ENCODE results near the gene PPARG.

Gene PPARG

GRCh38 chr3:12317914-12318313, 29.0 kb downstream of the PPARG start:
- H3K27me3 ChIP-seq (ENCODE audit: control insufficient read depth, insufficient read depth, low read length): no peaks in the 10 kb centered on the region
- H3K9me3 ChIP-seq (ENCODE audit: control insufficient read depth, insufficient read depth, low read length): no peaks in the 10 kb centered on the region
- H3K9ac ChIP-seq (ENCODE audit: low read depth, low read length): no peak overlapping the region
- H3K4me3 ChIP-seq (ENCODE audit: low read depth, low read length): no peak overlapping the region
- no peaks in the 10 kb centered on the region for H3K36me3 ChIP-seq (ENCODE audit: control insufficient read depth, insufficient read depth, low read length)
- no peaks in the 10 kb centered on the region for H3K4me1 ChIP-seq (ENCODE audit: control insufficient read depth, insufficient read depth, low read length)

- Histone ChIP-seq H3K4me3 (ENCODE audit: low read depth, low read length) (no peak overlapping the region), H3K4me1 (ENCODE audit: control insufficient read depth, insufficient read depth, low read length) (no peaks in the 10 kb centered on the region), H3K9me3 (ENCODE audit: control insufficient read depth, insufficient read depth, low read length) (no peaks in the 10 kb centered on the region), H3K36me3 (ENCODE audit: control insufficient read depth, insufficient read depth, low read length) (no peaks in the 10 kb centered on the region), H3K9ac (ENCODE audit: low read depth, low read length) (no peak overlapping the region), H3K27me3 (ENCODE audit: control insufficient read depth, insufficient read depth, low read length) (no peaks in the 10 kb centered on the region)
These were observed 30.1 kb downstream of the PPARG start for GRCh38 chr3:12318758-12319621.

DNA sequence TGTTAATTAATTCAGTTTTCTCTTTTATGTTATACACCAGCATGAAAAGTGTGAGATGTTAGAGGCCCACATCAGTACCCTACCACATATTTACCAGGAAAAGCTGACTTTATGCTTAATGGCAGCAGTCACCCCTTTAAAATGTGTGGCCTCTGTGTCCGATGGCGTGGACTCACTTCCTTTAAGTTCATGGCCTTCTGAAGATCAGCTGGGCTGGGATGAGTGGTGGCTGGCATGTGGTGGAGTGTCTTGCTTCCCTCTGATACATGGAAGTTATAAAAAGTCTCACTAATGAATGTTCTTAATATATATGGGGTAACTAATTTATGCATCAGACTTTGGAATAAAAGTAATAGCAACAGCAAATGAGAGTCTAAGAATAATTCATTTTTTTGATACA, 32.1 kb downstream of the PPARG start:
- Histone ChIP-seq H3K9ac (ENCODE audit: low read depth, low read length) (no peak overlapping the region), H3K36me3 (ENCODE audit: control insufficient read depth, insufficient read depth, low read length) (no peaks in the 10 kb centered on the region), H3K27me3 (ENCODE audit: control insufficient read depth, insufficient read depth, low read length) (no peaks in the 10 kb centered on the region), H3K9me3 (ENCODE audit: control insufficient read depth, insufficient read depth, low read length) (no peaks in the 10 kb centered on the region), H3K4me1 (ENCODE audit: control insufficient read depth, insufficient read depth, low read length) (no peaks in the 10 kb centered on the region), H3K4me3 (ENCODE audit: low read depth, low read length) (no peak overlapping the region)

- no peaks in the 10 kb centered on the region for H3K4me1 ChIP-seq (ENCODE audit: control insufficient read depth, insufficient read depth, low read length)
- no peaks in the 10 kb centered on the region for H3K9me3 ChIP-seq (ENCODE audit: control insufficient read depth, insufficient read depth, low read length)
- no peaks in the 10 kb centered on the region for H3K27me3 ChIP-seq (ENCODE audit: control insufficient read depth, insufficient read depth, low read length)
- H3K4me3 ChIP-seq (ENCODE audit: low read depth, low read length): no peak overlapping the region
- no peaks in the 10 kb centered on the region for H3K36me3 ChIP-seq (ENCODE audit: control insufficient read depth, insufficient read depth, low read length)
- H3K9ac ChIP-seq (ENCODE audit: low read depth, low read length): no peak overlapping the region
These were observed 34.4 kb downstream of the PPARG start for GRCh38 chr3:12323237-12323636.

DNA sequence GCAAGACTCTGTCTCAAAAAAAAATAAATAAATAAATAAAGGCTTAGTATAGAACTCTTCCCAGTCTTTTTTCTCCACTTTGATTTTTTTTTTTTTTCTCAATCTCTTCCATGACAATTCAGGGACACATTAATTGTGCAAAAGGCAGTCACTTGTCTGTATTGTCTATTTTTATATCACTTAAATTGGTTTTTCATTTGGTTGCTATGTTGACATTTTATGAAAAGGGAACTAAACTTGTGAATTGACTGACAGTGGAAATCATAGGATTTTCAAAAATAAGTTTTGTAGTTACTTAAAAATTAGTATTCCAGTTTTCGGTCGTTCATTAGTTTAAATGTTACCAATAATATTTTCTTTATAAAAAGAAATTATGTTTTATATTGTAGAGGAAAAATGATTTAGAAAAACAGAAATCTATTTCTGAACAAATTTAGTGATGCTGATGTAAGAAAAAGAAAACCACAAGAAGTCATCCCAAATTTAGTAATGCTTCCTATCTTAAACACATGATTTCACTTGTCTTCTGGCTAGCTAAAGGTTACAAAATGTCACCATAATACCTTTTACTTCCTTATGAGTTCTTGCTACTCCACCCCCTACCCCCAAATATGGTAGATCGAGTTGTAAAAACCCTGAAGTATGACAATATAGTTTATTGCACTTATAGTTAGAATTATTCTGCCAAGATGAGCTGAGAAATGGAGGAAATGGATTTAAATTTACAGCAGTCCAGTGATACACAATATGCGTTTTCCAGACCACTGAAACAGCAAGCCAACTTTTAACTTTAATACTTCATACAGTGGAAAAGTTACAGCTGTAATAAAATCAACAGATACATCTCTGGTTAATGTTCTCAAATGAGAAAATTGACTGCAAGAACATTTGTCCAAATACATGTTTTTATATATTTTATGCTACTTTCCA, 37.0 kb downstream of the PPARG start:
- H3K4me3 ChIP-seq (ENCODE audit: low read depth, low read length): no peak overlapping the region
- H3K9ac ChIP-seq (ENCODE audit: low read depth, low read length): no peak overlapping the region
- no peaks in the 10 kb centered on the region for H3K9me3 ChIP-seq (ENCODE audit: control insufficient read depth, insufficient read depth, low read length)
- H3K36me3 ChIP-seq (ENCODE audit: control insufficient read depth, insufficient read depth, low read length): no peaks in the 10 kb centered on the region
- no peaks in the 10 kb centered on the region for H3K27me3 ChIP-seq (ENCODE audit: control insufficient read depth, insufficient read depth, low read length)
- H3K4me1 ChIP-seq (ENCODE audit: control insufficient read depth, insufficient read depth, low read length): no peaks in the 10 kb centered on the region

- Histone ChIP-seq H3K4me3 (ENCODE audit: low read depth, low read length) (no peak overlapping the region), H3K9me3 (ENCODE audit: control insufficient read depth, insufficient read depth, low read length) (no peaks in the 10 kb centered on the region), H3K4me1 (ENCODE audit: control insufficient read depth, insufficient read depth, low read length) (no peaks in the 10 kb centered on the region), H3K36me3 (ENCODE audit: control insufficient read depth, insufficient read depth, low read length) (no peaks in the 10 kb centered on the region), H3K27me3 (ENCODE audit: control insufficient read depth, insufficient read depth, low read length) (no peaks in the 10 kb centered on the region), H3K9ac (ENCODE audit: low read depth, low read length) (no peak overlapping the region)
These were observed 38.2 kb downstream of the PPARG start for GRCh38 chr3:12327021-12327420.

- no peaks in the 10 kb centered on the region for H3K4me1 ChIP-seq (ENCODE audit: control insufficient read depth, insufficient read depth, low read length)
- no peak overlapping the region for H3K9ac ChIP-seq (ENCODE audit: low read depth, low read length)
- H3K36me3 ChIP-seq (ENCODE audit: control insufficient read depth, insufficient read depth, low read length): no peaks in the 10 kb centered on the region
These were observed 39.4 kb downstream of the PPARG start for GRCh38 chr3:12328132-12328836.

GRCh38 chr3:12328837-12329462, 40.1 kb downstream of the PPARG start:
- H3K36me3 ChIP-seq (ENCODE audit: control insufficient read depth, insufficient read depth, low read length): no peaks in the 10 kb centered on the region
- H3K9me3 ChIP-seq (ENCODE audit: control insufficient read depth, insufficient read depth, low read length): no peaks in the 10 kb centered on the region
- no peaks in the 10 kb centered on the region for H3K27me3 ChIP-seq (ENCODE audit: control insufficient read depth, insufficient read depth, low read length)
- H3K4me3 ChIP-seq (ENCODE audit: low read depth, low read length): no peak overlapping the region
- no peak overlapping the region for H3K9ac ChIP-seq (ENCODE audit: low read depth, low read length)
- H3K4me1 ChIP-seq (ENCODE audit: control insufficient read depth, insufficient read depth, low read length): no peaks in the 10 kb centered on the region

More at GRCh38 chr3:12328132-12328836, 39.4 kb downstream of the PPARG start:
- Histone ChIP-seq H3K4me3 (ENCODE audit: low read depth, low read length) (no peak overlapping the region), H3K27me3 (ENCODE audit: control insufficient read depth, insufficient read depth, low read length) (no peaks in the 10 kb centered on the region), H3K9me3 (ENCODE audit: control insufficient read depth, insufficient read depth, low read length) (no peaks in the 10 kb centered on the region)

DNA sequence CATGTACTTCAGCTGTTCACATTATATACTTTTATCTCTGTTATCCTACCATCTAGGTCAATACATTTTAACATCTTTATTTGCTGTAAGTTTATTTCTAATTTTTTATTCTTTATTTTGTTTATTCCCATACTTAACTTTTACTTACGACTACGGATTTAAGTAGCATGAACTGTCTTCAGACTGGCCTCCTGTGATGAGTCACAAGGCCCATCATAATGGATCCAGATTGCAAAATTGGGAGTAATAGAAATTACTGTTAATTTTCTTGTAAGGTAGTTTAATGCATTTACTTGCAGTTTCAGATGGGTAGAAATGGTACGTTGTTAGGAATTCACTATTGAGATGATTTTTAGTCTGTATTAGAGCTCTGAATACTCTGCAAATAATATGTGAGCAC, 45.9 kb downstream of the PPARG start:
- H3K9ac ChIP-seq (ENCODE audit: low read depth, low read length): no peak overlapping the region
- H3K4me3 ChIP-seq (ENCODE audit: low read depth, low read length): no peak overlapping the region
- H3K9me3 ChIP-seq (ENCODE audit: control insufficient read depth, insufficient read depth, low read length): no peaks in the 10 kb centered on the region
- H3K36me3 ChIP-seq (ENCODE audit: control insufficient read depth, insufficient read depth, low read length): no peaks in the 10 kb centered on the region
- no peaks in the 10 kb centered on the region for H3K27me3 ChIP-seq (ENCODE audit: control insufficient read depth, insufficient read depth, low read length)
- H3K4me1 ChIP-seq (ENCODE audit: control insufficient read depth, insufficient read depth, low read length): no peaks in the 10 kb centered on the region

DNA sequence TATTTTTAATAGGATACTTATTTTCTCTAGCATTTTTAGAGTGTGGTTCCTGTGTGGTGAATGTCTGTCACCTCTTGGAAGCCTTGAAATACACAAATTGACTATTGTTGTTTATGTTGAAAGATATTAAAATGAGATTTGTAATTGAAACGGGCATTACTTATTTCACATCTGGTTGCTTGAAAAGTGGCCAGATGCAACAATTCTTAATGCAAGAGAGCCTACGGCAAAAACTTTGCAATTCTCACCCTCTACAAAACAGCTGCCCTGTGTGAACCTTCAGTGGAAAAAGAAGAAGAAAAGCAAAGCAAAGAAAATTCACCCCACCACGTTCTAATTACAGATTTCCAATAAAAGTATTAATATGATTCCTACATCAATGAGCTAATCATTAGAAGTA, 46.6 kb downstream of the PPARG start:
- Histone ChIP-seq H3K27me3 (ENCODE audit: control insufficient read depth, insufficient read depth, low read length) (no peaks in the 10 kb centered on the region), H3K9me3 (ENCODE audit: control insufficient read depth, insufficient read depth, low read length) (no peaks in the 10 kb centered on the region), H3K9ac (ENCODE audit: low read depth, low read length) (no peak overlapping the region), H3K4me1 (ENCODE audit: control insufficient read depth, insufficient read depth, low read length) (no peaks in the 10 kb centered on the region), H3K4me3 (ENCODE audit: low read depth, low read length) (no peak overlapping the region), H3K36me3 (ENCODE audit: control insufficient read depth, insufficient read depth, low read length) (no peaks in the 10 kb centered on the region)

GRCh38 chr3:12336099-12336498, 47.2 kb downstream of the PPARG start:
- Histone ChIP-seq H3K36me3 (ENCODE audit: control insufficient read depth, insufficient read depth, low read length) (no peaks in the 10 kb centered on the region), H3K27me3 (ENCODE audit: control insufficient read depth, insufficient read depth, low read length) (no peaks in the 10 kb centered on the region), H3K4me3 (ENCODE audit: low read depth, low read length) (no peak overlapping the region), H3K9ac (ENCODE audit: low read depth, low read length) (no peak overlapping the region), H3K4me1 (ENCODE audit: control insufficient read depth, insufficient read depth, low read length) (no peaks in the 10 kb centered on the region), H3K9me3 (ENCODE audit: control insufficient read depth, insufficient read depth, low read length) (no peaks in the 10 kb centered on the region)
